Fibroblast of villous mesenchyme (primary cell): ENCODE results near the gene TUB. TPM values are rescaled to one million over a fixed set of nuclear protein-coding genes. Genes with fewer than 3 reads are reported as not detected.

Experiments used
- DNase-seq: peaks from one replicate; pipeline ENCODE4 v3.0.0-alpha.2; 2010; ENCODE audit warnings: low read depth
- H3K4me3 ChIP-seq: 2 replicates; pipeline ENCODE4 v1.5.1; 2011; ENCODE audit warnings: low read depth, mild to moderate bottlenecking, low read length
- CTCF ChIP-seq: IDR thresholded peaks from 2 replicates; pipeline ENCODE4 v1.5.1; 2012; ENCODE audit warnings: low read depth, mild to moderate bottlenecking, low read length; ENCODE audit not compliant: insufficient read depth
- total RNA-seq: library from RNA; depleted of rRNA; stranded (reverse); fragments of >200 nt; gene quantifications from 2 replicates; pipeline ENCODE4 v1.2.3, GENCODE V29; 2012

The TUB gene, protein sequence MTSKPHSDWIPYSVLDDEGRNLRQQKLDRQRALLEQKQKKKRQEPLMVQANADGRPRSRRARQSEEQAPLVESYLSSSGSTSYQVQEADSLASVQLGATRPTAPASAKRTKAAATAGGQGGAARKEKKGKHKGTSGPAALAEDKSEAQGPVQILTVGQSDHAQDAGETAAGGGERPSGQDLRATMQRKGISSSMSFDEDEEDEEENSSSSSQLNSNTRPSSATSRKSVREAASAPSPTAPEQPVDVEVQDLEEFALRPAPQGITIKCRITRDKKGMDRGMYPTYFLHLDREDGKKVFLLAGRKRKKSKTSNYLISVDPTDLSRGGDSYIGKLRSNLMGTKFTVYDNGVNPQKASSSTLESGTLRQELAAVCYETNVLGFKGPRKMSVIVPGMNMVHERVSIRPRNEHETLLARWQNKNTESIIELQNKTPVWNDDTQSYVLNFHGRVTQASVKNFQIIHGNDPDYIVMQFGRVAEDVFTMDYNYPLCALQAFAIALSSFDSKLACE
- total RNA-seq: 1.9 and 5.2 TPM in 2 replicates

GRCh38 chr11:8080674-8081590 is at the start of gene TUB:
Gene TUB (plus strand): TSS chr11:8081211. CDS start chr11:8081511, 300 bp downstream.
- no peak for TF ChIP-seq CTCF
- peak within 1 kb of the TSS; percentile 60 for H3K4me3 ChIP-seq
- peak; percentile 7 for DNase-seq

DNA sequence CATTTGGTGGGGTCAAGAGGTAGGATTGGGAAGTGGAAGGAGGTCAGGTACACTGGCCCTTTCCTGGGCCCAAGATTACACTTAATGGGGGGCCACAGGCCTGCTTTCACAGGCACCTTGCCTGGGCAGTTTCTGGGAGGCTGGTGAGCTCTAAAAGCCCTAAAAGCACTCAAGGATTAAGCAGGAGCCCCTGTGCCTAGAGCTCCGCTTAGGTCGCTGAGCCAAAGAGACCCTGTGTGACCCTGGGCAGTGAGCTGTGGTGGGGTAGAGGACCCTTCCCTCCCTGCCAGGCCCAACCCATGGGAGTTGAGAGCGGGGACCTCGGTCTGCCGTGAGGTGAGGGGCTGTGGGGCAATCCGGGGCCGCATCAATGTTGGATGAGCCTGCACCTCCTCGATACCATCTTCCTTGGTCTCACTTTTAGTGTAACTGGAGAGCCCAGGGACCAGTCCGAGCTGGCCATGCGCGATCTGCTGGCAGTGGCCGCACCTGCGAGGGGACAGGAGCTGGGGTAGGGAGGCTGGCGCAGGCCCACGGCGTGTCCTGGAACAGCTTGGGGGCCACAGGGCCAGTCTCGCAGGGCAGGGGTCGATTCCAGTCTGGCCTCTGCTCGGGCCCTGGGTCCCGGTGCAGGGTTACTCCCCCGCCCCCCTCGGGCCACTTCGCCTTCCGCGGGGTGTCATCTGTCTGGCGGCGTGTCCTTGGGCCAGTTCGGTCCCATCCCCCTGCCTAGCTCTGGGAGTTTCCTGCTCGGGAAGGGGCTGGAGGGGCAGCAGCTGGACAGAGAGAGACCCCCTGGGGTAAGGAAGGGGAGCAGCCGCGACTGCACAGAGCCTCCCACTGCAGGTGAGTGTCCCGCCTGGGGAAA is 49.5 kb upstream of the TUB start:
- no peak for DNase-seq
- H3K4me3 ChIP-seq: no peak overlapping the region
- TF ChIP-seq CTCF: no peak

- DNase-seq: no peak
Measured at GRCh38 chr11:8032122-8032521, 48.9 kb upstream of the TUB start.

GRCh38 chr11:8032576-8033304 is 48.3 kb upstream of the TUB start:
- TF ChIP-seq CTCF: no peak
- no peak overlapping the region for H3K4me3 ChIP-seq
- no peak for DNase-seq

More at GRCh38 chr11:8032122-8032521, 48.9 kb upstream of the TUB start:
- H3K4me3 ChIP-seq: no peak overlapping the region
- no peak for TF ChIP-seq CTCF

GRCh38 chr11:8033305-8034105 is 47.5 kb upstream of the TUB start:
- TF ChIP-seq CTCF: peak; percentile 93
- H3K4me3 ChIP-seq: no peak overlapping the region
- peak; percentile 85 for DNase-seq
